ENCODE results near the gene SAMD9L.
"Not testable (repeated sequence)": the region's sequence is repeated elsewhere in the genome, so short reads cannot be mapped to it uniquely, and the experiment has no call there.

The SAMD9L gene

DNA sequence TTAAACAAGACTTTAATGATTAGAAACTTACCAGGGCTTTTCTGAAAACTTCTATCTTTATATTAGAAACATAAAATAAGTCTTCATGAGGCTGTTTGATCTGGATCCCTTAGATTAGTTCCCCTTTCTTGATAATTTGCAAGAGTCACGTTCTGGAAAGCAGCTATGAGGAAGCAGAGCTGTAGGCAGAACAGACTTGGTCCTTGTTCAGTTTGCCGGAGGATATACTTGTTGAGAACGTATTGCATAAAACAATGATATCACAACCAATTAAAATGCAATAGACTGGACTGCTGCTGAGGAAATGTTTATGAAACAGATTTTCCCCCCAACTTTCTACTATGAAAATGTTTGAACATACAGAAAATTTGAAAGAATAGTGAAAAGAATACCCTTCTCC is 2.8 kb downstream of the SAMD9L start:
- peak; percentile 5 to 18 for DNase-seq

- DNase-seq: no peak
These were observed 6.1 kb downstream of the SAMD9L start for GRCh38 chr7:93142127-93142526.

DNA sequence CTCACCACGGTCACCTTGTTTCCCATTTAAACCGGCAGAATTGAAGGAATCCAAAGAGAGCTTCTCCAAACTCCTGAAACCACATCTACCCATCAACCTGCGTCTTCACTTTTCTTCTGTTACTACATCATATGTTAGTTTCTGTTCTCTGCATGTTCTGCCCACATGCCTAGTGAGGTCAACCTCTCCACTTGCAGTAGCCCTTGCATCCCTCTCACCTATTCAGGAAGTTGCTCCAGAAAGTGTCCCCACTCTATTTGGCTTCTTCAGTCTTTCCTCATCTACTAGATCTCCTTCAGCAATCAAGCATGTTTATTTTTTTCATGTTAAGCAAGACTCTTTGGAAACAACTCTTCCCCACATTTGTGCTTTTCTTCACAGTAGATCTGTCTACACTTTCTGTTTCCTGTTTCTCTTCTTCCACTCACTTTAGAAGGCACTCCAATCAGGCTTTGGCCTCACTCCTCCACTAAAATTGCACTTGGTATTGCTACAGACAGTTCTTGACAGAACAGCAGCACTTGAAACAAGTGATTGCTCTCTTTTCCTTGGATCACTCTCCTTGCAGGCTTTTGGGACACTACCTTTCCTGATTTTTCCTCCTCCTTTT is 7.5 kb downstream of the SAMD9L start:
- DNase-seq: no peak

- no peak for DNase-seq
These were observed 9.6 kb downstream of the SAMD9L start for GRCh38 chr7:93138576-93138975.

DNA sequence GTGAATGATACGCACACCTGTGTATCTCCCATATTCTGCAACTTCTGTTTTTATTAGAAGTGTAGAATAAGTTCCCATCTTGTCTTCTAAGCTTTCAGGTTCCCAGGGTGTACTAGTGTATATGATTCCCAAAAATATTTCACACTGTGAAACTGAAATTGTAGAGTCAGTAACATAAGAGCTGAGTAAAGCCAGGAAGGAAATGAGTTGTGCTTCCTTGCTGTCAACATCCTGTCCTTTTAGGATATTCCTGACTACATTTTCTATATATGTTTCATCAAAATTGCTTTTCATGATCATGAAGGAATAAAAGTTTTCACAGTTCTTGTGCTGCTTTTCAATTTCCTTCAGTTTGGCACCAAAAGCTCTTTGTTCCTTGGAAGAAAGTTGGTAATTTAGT is 15.2 kb downstream of the SAMD9L start:
- no peak for DNase-seq

- no peak for DNase-seq
These were observed 16.0 kb downstream of the SAMD9L start for GRCh38 chr7:93132216-93132615.

GRCh38 chr7:93126954-93127353 is 21.2 kb downstream of the SAMD9L start:
- not testable (repeated sequence) for DNase-seq

DNA sequence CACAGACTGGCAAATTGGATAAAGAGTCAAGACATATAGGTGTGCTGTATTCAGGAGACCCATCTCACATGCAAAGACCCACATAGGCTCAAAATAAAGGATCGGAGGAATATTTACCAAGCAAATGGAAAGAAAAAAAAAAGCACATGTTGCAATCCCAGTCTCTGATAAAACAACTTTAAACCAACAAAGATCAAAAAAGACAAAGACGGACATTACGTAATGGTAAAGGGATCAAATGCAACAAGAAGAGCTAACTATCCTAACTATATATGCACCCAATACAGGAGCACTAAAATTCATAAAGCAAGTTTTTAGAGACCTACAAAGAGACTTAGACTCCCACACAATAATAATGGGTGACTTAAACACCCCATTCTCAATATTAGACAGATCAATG is 24.7 kb downstream of the SAMD9L start:
- DNase-seq: not testable (repeated sequence)

GRCh38 chr7:93120592-93121549 is 27.3 kb downstream of the SAMD9L start:
- DNase-seq: no peak

DNA sequence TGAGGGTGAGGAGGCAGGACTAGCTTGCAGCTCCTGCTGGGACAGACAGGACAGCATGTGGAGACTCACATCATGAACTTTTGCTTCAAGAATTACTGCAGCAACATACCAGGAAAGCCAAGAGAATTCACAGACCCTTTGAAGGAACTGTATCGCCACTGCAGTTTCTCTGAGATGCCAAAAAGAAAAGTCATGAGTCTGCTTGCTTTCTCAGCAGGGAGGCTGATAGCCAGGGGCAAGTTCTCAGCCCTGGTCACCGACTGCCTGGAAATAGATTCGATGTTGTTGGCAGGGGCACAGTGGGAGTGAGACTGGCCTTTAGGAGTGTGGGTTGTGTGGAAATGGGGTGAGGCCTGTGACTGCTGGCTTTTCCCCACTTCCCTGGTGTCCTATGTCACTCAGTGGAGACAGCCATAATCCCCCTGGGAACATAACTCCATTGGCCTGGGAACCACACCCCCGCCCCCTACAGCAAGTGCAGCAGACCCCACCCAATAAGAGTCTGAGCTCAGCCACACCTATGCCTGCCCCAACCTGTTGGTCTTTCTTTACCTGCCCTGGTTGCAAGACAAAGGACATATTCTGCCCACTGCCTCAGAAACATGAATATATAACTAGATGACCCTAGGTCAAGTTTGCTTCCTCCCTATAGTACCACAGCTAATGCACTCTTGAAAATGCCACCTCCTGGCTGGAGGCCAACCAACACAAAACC is 28.8 kb downstream of the SAMD9L start:
- DNase-seq: no peak

- peak; percentile 73 to 87 for DNase-seq
These were observed 30.2 kb downstream of the SAMD9L start, which contains the start of gene SAMD9 for GRCh38 chr7:93117852-93118530. Gene SAMD9 (minus strand): TSS chr7:93117979. CDS start chr7:93106097, 11,882 bp downstream.

DNA sequence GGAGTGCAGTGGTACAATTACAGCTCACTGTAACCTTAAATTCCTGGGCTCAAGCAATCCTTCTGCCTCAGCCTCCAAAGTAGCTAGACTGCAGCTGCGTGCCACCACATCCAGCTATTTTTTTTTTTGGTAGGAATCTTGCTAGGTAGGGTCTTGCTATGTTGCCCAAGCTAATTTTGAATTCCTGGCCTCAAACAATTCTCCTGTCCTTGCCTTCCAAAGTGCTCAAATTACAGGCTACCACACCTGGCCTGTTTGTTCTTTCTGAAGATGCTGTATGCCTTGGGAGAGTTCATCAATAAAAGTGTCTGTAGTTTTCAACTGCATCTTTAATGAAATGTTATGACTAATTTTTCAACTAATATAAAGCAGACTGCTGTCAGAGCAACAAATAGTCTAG is 30.9 kb downstream of the SAMD9L start:
- DNase-seq: no peak

GRCh38 chr7:93115796-93116195 is 32.4 kb downstream of the SAMD9L start:
- DNase-seq: no peak

- DNase-seq: no peak
These were observed 40.2 kb downstream of the SAMD9L start for GRCh38 chr7:93108003-93108402.

- DNase-seq: no peak
These were observed 50.8 kb downstream of the SAMD9L start for GRCh38 chr7:93097388-93097787.

DNA sequence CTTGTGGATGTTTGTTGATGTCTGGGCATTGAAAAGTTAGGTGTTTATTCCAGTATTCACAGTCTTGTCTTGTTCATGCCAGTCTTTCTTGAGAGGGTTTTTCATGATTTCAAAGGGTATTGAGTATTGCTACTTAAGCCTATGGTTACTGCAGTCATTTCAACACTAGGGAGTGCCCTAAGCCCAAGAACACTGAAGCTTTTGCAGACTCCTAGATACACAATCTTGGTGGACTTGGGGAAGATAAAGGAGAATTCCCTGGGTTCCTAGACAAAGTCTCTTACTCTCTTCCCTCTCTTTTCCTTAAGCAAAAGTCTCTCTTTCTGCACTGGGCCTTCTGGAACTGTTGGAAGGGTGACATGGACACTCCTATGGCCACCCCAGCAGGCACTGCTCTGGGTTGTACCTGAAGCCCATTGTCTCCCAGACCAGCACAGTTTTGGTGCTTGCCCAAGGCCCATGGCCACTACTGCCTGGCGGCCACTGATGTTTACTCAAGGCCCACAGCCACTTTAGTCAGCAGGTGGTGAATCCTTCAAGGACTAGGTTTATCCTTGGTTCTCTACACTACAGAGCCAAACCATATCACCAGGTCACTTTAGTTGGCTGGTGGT is 55.3 kb downstream of the SAMD9L start:
- DNase-seq: peak in 1 of 2 donors; percentile 20
